Astrocyte (in vitro differentiated cells and primary cell): Measurements from ENCODE around the gene MAN1C1.

Experiments
- CTCF ChIP-seq: IDR thresholded peaks from 2 replicates; pipeline ENCODE4 v1.5.1; 2011; ENCODE audit warnings: low read depth, mild to moderate bottlenecking, inconsistent platforms, low read length, moderate library complexity; ENCODE audit not compliant: insufficient read depth
- EZH2 ChIP-seq: IDR thresholded peaks from 2 replicates; pipeline ENCODE4 v1.6.1; 2012; ENCODE audit warnings: mild to moderate bottlenecking, low read length, inconsistent platforms; ENCODE audit not compliant: insufficient read depth

GRCh38 chr1:25664357-25665199, 48.0 kb downstream of the MAN1C1 start:
- TF ChIP-seq CTCF (no peak), EZH2 (no peak)
